Spleen (tissue), 7 donors: ENCODE measurements around the gene ANO2.

Source experiments
- CTCF ChIP-seq, 11 experiments: fragments of 200-600 bp in 7 of 11; fragments of 450-650 bp in 4 of 11; sonication (generic) in 4 of 11; IDR thresholded peaks in 8 of 11; conservative IDR thresholded peaks in 3 of 11; 1 replicate in 7 of 11; 2 replicates in 4 of 11; pipeline versions ENCODE4 v1.4.0 to v1.8.0; 2016 to 2021; ENCODE audit warnings: antibody characterized with exemption in 11 of 11, inconsistent platforms in 4 of 11, mild to moderate bottlenecking in 1 of 11
- POLR2A ChIP-seq, 3 donors: fragments of 450-650 bp; IDR thresholded peaks; one replicate each; pipeline ENCODE4 v1.5.1; 2017; ENCODE audit warnings: antibody characterized with exemption in 3 of 3, mild to moderate bottlenecking in 1 of 3
- POLR2AphosphoS5 ChIP-seq, 3 donors: sonication (generic); formaldehyde crosslinking; IDR thresholded peaks; one replicate each; pipeline ENCODE4 v1.5.1; 2017; ENCODE audit warnings: antibody characterized with exemption in 3 of 3
- donor health status: DM: no; HTN: no; CAD: no; lungs with moderate emphysema.
- donor health status: DM: no; HTN: no; CAD: no.
- donor health status: DM: no; HTN: no; CAD: no.

- TF ChIP-seq CTCF (IDR thresholded peaks at IDR 0.05 in 8 of 11, conservative IDR thresholded peaks at IDR 0.05 in 3 of 11) (no peak), POLR2AphosphoS5 (IDR thresholded peaks at IDR 0.05) (no peak), POLR2A (IDR thresholded peaks at IDR 0.05) (no peak)
These were observed 209.0 kb downstream of the ANO2 start for GRCh38 chr12:5736016-5736415.
